ENCODE data around the gene ATP11A.

Gene ATP11A

DNA sequence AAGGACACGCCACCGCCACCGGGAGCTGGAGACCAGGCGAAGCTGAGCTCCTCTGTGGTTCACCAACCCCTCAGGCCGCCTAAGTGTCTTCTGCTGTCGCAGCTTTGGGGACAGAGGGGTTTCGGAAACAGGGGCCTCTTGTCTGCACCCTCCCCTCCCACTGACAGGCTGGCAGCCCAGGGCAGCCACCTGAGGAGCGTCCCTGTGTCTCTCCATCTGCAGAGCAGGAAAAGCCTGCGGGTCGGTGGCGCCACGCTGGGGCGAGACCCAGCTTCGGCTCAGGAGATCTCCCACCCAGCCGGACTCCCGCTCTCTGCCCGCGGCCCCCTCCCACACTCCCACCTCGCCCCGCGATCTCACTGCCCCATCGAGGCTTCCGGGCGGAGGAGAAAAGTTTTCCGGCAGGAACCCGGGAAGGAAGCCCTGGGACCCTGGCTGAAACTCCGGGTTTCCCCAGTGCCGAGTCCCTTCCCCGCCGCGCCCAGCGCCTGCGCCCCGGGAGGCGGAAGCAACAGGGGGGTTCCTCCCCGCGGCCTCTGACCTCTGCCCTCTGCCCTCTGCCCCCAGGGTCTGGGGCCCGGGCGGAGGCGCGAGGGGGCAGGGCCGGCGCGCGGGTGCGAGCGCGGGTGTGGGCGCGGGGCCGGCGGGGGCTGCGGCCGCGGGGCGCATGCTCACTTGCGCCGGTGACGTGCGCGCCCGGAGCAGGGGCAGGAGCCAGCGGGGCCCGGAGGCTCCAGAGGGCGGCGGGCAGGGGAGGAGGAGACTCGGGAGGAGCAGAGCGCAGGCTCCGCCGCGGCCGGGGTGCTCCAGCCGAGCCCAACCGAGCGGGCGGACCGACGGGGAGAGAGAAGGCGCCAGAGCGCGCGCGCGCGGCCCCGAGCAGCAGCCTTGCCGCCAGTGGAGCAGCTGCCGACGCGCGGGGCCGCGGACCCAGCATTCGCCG is at the start of gene ATP11A:
TSS of gene ATP11A (plus strand) at position 736 of the 943 bp plus-strand sequence. CDS start 379 bp downstream, outside the sequence.
- DNase-seq = peak; percentile 84
- in situ Hi-C loops (cut with MboI; ENCODE audit: low pct_unique_long_range_greater_than_20kb, low sequenced_read_pairs) = no loop called here

DNA sequence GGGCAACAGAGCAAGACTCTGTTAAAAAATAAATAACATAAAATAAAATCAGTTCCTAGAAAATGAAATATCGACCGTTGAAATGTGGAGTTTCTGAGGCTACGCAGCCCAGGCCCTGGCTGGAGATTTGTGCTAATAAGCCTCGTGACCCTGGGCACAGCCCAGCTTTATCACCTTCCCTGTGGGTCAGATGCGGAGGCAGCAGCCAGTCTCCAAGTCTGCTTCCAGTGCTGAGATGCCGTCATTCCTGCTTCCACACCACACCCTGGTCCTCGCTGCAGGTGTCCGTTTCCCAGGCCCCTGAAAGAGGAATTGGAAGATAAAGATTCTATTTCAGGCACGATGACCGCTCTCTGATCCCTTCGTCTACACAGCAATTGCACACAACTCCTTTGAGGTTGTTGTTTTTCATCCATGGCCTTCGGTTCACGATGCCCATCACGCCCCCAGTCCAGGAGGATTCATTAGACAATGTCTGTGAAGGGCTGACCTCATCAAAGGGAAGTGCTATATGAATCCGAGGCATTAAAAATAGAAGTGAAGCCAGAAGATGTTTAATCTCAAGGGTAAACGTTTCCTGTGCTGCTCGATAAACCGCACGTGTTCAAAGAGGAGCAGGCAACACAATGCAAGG is 48.3 kb upstream of the ATP11A start:
- in situ Hi-C loops (cut with MboI; ENCODE audit: low pct_unique_long_range_greater_than_20kb, low sequenced_read_pairs) = loop anchor here (25.0 kb wide), 1 partner anchor 221 kb away; no protein-coding TSS in a partner anchor
- DNase-seq = no peak

DNA sequence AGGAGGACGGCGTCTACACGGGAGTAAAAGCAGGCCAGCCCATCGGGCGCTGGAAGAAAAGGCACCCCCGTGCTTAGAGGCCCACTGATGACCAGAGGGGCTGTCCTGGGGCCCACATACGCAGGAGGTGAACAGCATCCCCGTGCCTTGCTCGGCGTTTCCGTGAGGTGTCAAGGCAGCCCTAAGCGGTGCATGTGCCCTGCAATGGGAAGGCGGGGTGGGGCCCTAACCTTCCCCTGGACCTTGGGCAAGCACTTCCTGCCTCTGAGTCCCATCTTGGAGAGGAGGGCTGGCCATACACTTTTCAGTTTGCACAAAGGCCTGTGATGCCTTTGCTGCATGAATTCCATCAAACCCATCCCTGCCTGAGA is 47.8 kb upstream of the ATP11A start:
- in situ Hi-C loops (cut with MboI; ENCODE audit: low pct_unique_long_range_greater_than_20kb, low sequenced_read_pairs) = loop anchor here (25.0 kb wide), 1 partner anchor 220 kb away; no protein-coding TSS in a partner anchor
- DNase-seq = no peak

DNA sequence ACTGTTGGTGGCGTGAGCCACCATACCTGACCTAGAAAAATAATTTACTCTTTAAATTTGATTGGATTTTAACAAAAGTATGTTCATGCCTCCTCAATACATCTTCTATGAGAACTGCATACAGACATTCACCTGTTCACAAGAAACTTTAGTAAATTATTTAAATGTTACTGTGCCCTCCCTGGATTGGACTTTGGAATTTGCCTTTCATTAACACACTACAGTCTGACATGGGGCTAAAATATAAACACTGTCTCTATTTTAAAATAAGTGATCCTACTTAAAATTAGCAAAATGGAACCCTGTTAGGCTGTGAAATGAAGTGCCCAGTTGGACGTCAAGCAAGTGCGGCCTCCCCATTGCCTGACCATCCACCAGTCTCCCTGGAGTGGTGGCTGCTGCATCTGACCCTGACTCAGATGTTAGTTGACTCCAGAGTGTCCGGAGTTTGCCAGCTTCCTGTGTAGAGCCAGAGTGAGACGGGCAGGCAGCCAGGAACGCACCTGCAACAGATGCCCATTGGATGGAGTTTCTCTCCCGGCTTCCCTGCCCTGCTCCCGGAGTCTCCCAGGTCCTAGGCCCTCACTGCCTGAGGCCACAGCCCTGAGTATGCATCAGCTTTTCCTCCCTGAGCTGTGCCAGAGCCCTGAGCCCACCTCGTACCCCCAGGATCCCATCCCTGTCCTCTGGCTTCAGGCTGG is 45.9 kb upstream of the ATP11A start:
- DNase-seq = no peak
- in situ Hi-C loops (cut with MboI; ENCODE audit: low pct_unique_long_range_greater_than_20kb, low sequenced_read_pairs) = loop anchor here (25.0 kb wide), 1 partner anchor 218 kb away; no protein-coding TSS in a partner anchor

DNA sequence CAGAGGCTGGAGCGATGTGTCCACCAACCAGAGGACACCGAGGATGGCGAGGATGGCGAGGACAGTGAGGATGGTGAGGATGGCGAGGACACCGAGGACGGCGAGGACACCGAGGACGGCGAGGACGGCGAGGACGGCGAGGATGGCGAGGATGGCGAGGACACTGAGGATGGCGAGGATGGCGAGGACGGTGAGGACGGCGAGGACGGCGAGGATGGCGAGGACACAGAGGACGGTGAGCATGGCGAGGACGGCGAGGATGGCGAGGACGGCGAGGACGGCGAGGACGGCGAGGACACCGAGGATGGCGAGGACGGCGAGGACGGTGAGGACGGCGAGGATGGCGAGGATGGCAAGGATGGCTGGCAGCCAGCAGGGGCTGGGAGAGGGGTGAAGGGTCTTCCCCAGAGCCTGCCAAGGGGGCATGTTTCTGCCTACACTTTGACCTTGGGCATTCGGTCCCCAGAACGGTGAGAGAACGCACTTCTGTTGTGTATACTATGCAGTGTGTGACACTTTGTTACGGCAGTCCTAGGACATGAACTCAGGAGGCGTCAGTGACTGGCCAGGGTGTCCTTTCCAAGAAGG is 44.4 kb upstream of the ATP11A start:
- in situ Hi-C loops (cut with MboI; ENCODE audit: low pct_unique_long_range_greater_than_20kb, low sequenced_read_pairs) = loop anchor here (25.0 kb wide), 1 partner anchor 217 kb away; no protein-coding TSS in a partner anchor
- no peak for DNase-seq

DNA sequence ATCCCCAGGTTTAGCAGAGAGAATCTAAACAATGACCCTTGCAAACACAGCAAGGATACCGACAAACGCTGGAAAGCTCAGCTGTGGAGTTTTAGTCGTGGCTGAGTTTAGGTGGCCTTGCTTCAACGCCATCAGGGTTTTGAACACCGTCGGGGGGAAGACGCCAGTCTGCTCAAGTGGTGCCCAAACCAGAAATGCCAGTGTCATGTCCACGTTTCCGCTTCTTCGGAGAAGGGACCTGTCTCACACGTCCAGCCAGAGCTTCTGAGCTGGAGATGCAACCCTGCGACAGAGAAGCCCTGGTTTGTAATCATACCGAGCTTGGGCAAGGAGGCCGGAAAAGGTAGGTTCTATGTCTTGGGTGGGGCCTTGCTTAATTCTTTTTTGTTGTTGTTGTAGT is 42.6 kb upstream of the ATP11A start:
- DNase-seq = no peak
- in situ Hi-C loops (cut with MboI; ENCODE audit: low pct_unique_long_range_greater_than_20kb, low sequenced_read_pairs) = loop anchor here (25.0 kb wide), 1 partner anchor 215 kb away; no protein-coding TSS in a partner anchor

DNA sequence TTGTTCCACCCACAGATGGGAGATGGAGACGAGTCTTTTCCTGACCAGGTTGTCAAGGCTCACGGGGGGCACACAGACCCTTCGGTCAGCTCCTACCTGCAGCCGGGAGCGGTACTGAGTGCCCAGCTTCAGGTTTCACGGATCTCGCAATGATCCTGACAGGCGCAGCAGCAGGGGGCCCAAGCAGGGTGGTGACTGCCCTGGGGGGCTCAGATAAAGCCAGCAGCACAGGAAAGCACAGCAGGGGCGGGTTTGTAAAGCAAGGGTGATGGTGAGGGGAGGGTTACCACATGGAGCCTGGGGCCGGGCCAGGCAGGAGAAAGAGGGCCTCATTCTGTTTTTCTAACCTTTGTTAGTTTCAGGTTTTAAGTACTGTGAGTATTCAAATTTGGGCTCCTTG is 41.7 kb upstream of the ATP11A start:
- DNase-seq = no peak
- in situ Hi-C loops (cut with MboI; ENCODE audit: low pct_unique_long_range_greater_than_20kb, low sequenced_read_pairs) = loop anchor here (25.0 kb wide), 1 partner anchor 214 kb away; no protein-coding TSS in a partner anchor

DNA sequence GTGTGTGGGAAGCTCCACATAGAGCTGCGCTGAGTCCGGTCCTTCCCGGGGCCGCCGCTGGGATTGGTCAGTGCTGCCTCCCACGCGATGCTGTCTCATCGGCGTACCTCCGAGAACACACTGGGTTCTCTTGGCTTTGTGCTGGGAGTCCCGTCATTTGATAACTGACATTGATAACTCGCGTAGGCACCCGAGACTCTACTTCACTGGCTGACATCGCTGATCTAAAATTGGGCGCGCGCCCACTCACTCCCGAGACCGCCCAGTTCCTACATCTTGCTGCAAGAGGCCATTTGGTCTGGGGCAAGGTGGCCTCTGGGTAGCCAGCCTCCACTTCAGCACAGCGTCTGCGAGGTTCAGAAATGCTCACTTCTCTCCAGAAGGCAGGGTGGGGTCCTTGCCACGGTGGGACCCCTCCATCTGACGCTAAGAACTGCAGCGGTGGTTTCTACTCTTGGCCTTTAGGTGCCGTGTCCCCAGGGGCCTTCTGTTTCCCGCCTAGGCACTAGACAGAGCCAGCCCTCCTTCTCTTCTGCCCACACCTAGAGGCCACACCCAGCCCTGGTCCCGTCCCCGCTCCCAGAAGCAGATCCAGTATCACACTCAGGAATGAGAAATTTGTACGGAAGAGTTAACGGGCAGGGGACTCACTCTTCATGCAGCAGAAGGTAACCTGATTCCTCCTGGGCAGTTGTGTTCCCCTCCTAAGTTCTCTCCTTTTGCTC is 40.7 kb upstream of the ATP11A start:
- no peak for DNase-seq
- in situ Hi-C loops (cut with MboI; ENCODE audit: low pct_unique_long_range_greater_than_20kb, low sequenced_read_pairs) = loop anchor here (25.0 kb wide), 1 partner anchor 213 kb away; no protein-coding TSS in a partner anchor

DNA sequence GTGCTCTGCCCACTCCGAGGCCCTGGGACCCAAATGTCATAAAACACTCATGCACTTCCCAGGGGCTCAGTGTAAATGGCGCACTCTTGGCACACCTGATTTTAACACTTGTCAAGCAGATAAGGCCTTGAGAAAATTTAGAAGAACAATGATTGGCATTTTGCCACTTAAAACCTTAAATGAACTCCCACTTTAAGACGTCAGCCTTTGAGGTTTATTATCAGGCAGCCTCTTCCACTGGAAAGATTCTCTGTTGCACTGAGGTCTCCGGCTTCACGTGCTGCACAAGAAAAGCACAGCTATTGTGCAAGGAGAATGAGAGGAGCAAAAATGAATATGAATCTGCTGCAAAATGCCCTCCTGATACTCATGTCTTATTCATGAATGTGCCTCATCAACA is 38.5 kb upstream of the ATP11A start:
- in situ Hi-C loops (cut with MboI; ENCODE audit: low pct_unique_long_range_greater_than_20kb, low sequenced_read_pairs) = no loop called here
- DNase-seq = no peak

DNA sequence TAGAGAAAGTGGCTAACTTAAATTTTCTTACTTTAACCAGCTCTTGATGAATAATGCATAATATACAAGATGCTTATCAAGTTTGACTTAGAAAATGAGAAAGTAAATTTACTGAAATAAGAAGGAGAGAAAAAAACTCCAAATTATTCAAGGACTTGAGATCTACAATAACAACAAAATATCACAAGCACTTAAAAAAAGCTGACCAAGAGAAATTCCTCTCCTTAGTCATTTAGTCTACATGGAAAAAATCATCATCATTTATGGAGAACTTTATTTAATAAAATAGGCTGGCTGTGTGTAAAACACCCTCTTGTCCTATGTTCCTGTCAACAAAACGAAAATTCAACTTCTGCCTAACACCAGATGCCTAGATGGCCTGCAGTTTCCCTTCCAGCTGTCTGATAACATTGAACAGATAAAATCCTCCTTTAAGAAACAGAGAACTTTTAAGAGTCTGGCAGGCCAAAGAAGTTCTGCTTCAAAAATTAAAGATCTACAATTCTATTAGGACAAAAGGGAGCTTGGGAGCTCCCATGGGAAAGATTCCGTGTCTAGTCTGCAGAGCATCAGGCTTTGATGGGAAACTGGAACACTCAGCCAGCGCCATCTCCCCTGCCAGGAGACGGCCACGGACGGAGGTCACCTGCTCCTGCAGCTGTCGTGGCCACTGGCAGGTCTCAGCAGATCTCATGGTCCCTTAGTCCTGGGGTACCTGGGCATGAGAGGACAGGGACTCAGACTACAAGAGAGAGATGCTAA is 37.9 kb upstream of the ATP11A start:
- in situ Hi-C loops (cut with MboI; ENCODE audit: low pct_unique_long_range_greater_than_20kb, low sequenced_read_pairs) = no loop called here
- no peak for DNase-seq

DNA sequence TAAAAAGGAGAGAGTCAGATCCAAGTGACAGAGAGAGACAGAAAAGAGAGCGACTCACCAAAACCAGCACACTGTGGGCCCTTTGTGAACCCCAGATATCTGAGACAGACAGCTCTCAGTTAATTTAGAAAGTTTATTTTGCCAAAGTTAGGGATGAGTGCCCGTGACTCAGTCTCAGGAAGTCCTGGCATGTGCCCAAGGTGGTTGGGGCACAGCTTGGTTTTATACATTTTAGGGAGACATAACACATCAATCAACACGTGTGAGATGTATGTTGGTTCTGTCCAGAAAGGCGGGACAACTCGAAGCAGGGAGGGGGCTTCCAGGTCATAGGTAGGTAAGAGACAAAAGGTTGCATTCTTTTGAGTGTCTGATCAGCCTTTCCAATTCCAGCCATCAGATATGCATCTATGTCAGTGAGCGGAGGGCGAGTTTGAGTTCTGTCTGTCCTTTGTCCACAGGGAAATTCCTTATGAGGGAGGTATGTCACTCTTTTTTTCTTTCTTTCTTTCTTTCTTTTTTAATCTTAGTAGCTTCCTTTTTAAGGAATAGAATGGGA is 37.2 kb upstream of the ATP11A start:
- no peak for DNase-seq
- in situ Hi-C loops (cut with MboI; ENCODE audit: low pct_unique_long_range_greater_than_20kb, low sequenced_read_pairs) = no loop called here

DNA sequence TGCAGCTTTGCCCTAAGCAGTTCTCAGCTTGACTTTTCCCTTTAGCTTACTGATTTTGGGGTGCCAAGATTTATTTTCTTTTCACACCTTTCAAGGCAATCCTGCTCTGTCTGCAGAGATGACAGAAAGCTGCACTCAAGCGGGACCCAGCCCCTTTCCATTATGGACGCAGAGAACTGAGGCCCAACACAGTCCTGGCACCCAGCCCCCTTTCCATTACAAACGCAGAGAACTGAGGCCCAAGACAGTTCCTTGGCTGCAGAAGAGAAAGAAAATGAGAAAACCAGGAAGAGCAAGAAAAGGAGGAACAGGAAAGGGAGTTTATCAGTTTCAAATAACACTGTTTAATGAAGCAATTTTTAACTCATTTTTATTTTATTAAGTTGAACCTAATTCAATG is 36.8 kb upstream of the ATP11A start:
- no peak for DNase-seq
- in situ Hi-C loops (cut with MboI; ENCODE audit: low pct_unique_long_range_greater_than_20kb, low sequenced_read_pairs) = no loop called here

DNA sequence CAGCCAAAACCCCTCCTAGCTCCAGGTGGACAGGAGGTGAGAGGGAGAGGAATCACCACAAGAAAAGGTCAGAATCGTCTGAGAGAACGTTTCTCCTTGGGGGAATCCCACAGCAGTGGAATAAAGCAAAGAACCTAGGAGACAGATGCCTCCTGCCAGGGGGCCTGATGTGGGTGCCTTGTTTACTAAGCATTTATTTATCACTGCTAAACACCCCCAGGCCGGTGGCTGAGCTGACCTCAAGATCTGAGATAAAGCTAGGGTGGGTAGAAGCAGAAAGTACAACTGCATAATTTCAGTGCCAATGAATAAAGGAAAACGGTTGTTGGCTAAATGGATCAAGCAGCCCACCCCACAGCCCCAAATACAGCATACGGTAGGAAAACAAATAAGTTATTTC is 33.9 kb upstream of the ATP11A start:
- in situ Hi-C loops (cut with MboI; ENCODE audit: low pct_unique_long_range_greater_than_20kb, low sequenced_read_pairs) = no loop called here

DNA sequence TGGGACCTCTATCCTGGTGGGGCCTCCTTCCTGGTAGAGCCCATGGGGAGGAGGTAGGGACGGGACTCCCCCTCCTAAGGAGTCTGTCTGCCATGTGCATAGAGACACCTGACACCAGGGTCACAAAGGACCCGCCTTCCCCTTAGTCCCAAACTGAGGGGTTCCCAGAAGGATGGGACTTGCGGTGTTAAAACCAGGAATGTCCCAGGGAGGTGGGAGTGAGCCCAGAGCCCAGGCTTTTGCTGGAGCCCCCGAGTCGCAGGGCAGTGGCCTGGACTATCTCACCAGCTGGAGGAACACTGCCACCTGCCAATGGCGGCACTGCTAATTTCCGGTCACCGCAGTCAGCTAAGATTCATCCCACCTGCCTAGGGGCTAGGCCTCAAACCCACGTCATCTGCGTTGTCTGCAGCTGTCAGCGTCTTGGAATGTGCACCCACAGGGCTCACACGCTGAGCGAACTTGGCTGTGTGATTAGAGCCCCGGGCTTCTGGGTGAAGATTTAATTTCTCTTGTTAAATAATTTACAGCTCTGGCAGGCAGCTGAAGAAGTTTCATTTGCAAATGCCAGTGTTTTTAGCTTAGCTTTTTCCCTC is 31.9 kb upstream of the ATP11A start:
- DNase-seq = no peak
- in situ Hi-C loops (cut with MboI; ENCODE audit: low pct_unique_long_range_greater_than_20kb, low sequenced_read_pairs) = no loop called here

More for the DNA sequence above, 33.9 kb upstream of the ATP11A start:
- DNase-seq = no peak

DNA sequence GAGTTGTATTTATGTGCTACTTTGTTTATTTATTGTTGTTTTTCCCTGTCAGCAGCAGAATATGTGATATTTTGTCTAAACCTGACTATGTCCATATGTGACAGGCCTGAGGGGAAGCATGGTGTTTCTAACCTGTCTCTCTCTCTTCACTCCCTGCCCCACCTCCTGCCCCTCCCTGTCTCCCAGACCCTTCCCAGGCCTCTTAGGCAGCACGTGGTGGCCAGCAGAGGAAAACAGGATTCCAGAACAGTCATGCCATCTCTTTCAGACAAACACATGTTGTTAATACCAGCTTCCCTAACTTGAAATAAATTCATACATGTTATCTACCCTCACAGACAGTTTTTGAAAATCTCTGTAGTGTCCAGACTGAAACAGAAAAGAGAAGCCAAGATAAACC is 31.0 kb upstream of the ATP11A start:
- in situ Hi-C loops (cut with MboI; ENCODE audit: low pct_unique_long_range_greater_than_20kb, low sequenced_read_pairs) = no loop called here

DNA sequence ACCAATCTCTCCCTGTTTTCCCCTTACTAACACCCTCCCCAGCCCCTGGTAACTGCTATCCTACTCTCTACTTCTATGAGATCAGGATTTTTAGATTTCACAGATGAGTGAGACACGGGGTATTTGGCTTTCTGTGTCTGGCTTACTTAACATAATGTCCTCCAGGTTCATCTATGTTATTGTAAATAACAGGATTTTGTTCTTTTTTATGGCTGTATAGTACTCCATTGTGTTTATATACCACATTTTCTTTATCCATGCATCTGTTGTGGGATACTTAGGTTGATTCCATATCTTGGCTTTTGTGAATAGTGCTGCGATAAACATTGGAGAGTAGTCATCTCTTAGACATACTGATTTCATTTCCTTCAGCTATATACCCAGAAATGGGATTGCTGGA is 28.5 kb upstream of the ATP11A start:
- DNase-seq = no peak
- in situ Hi-C loops (cut with MboI; ENCODE audit: low pct_unique_long_range_greater_than_20kb, low sequenced_read_pairs) = no loop called here

More for the DNA sequence above, 31.0 kb upstream of the ATP11A start:
- no peak for DNase-seq

DNA sequence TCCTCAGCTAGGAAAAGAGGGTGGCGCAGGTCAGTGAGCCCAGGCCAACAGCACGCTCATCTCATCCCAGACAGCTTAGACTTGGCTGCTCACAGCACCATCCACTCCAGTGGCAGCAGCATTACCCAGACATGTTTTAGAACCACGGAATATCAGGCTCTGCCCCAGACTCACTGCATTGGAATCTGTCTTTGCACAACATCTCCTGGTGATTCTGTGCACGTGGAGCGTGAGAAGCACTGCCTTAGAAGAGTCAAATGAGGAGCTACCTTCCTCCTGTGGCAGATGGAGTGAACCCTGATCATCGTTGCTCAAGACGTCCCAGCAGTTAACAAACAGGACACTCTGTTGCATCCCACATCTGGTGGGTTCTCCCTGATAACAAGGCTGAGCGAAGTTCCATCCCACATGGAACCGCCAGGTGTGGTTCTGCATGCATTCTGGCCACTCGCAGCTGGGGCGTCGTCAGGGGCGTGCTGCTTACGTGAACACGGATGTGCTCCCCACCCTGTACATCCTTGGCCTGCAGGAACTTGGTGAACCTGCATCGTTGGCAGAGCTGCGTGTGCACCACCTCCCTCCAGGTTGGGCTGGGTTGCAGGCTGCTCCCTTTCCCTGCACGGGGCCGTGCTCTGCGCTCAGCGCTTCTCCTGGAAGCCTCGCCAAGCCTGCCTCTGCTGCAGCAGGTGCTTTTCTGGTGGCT is 25.2 kb upstream of the ATP11A start:
- in situ Hi-C loops (cut with MboI; ENCODE audit: low pct_unique_long_range_greater_than_20kb, low sequenced_read_pairs) = no loop called here
- no peak for DNase-seq

Data from KBM-7 (cell line).